ENCODE results near the gene BAX. TPM values are rescaled to one million over a fixed set of nuclear protein-coding genes. Genes with fewer than 3 reads are reported as not detected.
A peak's percentile ranks its signal among the peaks of the same experiment; 100 is the strongest.

The BAX gene
- total RNA-seq, 1 donor, result 85.9 TPM

DNA sequence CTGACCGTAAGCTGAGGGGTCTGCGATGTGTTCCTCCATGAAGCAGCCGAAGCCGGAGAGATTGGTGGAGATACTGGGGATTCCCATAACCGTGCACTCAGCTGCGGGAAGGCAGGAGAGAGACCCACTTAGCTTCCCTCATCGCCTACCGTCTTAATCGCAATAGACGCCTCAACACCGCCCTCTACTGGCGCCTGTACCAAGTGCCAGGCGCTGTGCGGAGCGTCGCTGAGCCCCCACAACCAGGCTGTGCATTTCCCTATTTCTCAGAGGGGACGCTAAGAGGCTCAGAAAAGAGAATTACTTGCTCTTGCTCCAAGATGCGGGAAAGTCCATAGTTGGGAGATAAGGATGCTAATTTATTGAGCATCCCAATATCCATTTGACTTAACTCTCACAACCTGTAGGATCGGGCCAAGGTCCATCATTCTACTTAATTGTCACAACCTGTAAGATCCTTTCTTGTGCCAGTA is 16.3 kb downstream of the BAX start:
- H3K4me3 ChIP-seq (ENCODE audit: low read depth, low read length), result no peak overlapping the region
- DNase-seq (ENCODE audit: low read depth), result peak; percentile 84
- TF ChIP-seq, protein P1, sequence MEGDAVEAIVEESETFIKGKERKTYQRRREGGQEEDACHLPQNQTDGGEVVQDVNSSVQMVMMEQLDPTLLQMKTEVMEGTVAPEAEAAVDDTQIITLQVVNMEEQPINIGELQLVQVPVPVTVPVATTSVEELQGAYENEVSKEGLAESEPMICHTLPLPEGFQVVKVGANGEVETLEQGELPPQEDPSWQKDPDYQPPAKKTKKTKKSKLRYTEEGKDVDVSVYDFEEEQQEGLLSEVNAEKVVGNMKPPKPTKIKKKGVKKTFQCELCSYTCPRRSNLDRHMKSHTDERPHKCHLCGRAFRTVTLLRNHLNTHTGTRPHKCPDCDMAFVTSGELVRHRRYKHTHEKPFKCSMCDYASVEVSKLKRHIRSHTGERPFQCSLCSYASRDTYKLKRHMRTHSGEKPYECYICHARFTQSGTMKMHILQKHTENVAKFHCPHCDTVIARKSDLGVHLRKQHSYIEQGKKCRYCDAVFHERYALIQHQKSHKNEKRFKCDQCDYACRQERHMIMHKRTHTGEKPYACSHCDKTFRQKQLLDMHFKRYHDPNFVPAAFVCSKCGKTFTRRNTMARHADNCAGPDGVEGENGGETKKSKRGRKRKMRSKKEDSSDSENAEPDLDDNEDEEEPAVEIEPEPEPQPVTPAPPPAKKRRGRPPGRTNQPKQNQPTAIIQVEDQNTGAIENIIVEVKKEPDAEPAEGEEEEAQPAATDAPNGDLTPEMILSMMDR (IDR thresholded peaks at IDR 0.05; ENCODE audit: insufficient read depth, low read depth, low read length), result peak; percentile 94

DNA sequence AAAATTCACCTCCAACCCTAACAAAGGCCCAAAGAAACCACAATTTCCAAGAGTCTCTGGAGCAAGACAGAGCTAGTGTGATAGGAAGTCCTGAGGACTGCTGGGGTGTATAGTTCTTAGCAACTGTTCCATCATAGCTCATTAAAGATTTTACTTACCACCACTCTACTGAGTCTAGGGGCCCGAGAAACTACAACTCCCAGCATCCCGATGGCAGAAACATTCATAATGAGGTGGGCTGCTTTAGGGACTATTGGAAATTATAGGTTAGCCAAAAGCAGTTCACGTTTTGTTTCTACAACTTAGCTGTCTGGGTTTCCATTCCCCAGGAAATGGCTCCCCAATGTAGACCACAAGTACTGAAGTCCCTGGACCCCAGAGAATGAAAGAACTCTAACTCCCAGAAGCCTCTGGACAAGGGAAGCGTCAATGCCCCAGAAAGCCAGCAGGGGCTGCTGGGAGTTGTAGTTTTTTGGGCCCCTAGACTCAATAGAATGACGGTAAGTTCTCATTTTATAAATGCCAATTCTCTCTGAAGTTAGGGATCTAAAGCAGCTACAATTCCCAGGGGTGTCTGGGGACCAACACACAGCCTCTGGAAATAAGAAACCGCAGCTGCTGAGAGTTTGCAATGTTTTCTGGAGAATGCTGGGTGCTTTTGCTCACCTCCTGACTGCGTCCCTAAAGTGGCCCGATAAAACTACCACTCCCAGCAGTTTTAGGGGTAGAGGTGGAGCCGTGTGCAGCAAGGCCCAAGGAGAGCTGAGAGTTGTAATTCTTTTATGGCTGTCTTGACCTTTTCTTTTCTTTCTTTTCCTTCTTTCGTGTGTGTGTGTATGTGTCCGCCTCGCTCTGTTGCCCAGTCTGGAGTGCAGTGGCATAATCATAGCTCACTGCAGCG is 21.5 kb downstream of the BAX start:
- TF ChIP-seq, protein P1 (IDR thresholded peaks at IDR 0.05; ENCODE audit: insufficient read depth, low read depth, low read length), result peak; percentile 18
- H3K4me3 ChIP-seq (ENCODE audit: low read depth, low read length), result no peak overlapping the region
- no peak for DNase-seq (ENCODE audit: low read depth)

DNA sequence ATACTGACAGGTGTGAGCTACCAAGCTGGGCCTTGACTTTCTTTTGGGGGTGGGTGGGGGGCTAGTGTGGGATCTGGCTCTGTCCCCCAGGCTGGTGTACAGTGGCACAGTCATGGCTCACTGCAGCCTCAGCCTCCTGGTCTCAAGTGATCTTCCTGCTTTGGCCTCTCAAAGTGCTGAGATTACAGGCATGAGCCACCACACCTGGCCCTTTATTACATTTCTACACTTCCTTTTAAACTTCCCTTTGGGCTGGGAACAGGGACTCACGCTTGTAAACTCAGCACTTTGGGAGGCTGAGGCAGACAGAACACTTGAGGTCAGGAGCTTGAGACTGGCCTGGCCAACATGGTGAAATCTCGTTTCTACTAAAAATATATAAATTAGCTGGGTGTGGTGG is 22.4 kb downstream of the BAX start:
- TF ChIP-seq, protein P1 (IDR thresholded peaks at IDR 0.05; ENCODE audit: insufficient read depth, low read depth, low read length), result no peak
- no peak overlapping the region for H3K4me3 ChIP-seq (ENCODE audit: low read depth, low read length)
- DNase-seq (ENCODE audit: low read depth), result no peak

DNA sequence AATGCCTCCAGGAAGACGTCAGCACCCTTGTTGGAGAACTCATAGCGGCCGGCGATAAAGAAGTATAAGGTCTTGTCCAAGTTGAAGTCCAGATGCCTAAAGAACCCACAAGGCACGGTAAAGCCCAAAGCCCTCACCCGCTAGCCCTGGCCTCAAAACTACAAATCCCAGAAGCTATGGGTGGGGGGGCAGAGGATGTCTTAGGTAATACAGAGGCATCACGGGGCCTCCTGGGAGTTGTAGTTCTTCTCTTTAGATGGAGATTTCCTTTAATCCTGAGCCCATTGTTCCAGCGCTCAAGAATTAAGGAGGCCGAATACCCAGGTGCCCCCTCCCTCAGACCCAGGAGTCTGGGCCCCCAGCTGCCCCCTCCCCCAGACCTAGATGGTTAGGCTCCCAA is 27.6 kb downstream of the BAX start:
- no peak for DNase-seq (ENCODE audit: low read depth)
- no peak overlapping the region for H3K4me3 ChIP-seq (ENCODE audit: low read depth, low read length)
- TF ChIP-seq, protein P1 (IDR thresholded peaks at IDR 0.05; ENCODE audit: insufficient read depth, low read depth, low read length), result no peak

DNA sequence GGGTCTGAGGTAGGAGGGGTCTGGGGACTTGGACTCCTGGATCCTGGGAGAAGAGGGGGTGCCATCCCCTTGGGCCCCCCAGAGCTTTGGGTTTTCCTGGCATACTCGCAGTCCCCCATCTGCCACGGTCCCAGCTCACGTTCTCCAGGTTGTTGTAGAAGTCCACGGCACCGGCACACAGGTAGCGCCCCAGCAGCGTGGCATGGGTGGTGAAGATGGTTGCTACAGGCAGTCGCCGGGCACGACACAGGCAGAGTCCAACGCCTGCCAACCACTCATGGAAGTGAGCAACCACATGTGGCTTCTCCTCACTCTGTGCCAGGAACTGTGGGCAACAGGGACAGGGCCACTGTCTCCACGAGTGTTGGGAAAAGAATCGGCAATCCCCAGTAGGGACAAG is 31.0 kb downstream of the BAX start:
- no peak for DNase-seq (ENCODE audit: low read depth)
- no peak overlapping the region for H3K4me3 ChIP-seq (ENCODE audit: low read depth, low read length)
- TF ChIP-seq, protein P1 (IDR thresholded peaks at IDR 0.05; ENCODE audit: insufficient read depth, low read depth, low read length), result no peak

DNA sequence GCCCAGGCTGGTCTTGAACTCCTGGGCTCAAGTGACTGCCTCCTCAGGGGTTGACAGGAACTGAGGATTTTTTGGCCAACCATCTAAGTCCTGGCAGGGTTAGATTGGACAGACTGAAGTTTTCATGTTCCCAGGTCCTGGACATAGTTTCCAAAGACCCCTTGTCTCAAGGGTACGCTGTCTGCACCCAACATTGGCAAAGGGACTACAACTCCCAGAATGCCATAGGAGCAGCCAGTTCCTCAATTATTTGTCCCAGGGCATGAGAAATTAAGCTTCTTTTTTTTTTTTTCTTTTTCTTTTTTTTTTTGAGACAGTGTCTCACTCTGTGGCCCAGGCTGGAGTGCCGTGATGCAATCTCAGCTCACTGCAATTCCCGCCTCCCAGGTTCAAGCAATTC is 31.5 kb downstream of the BAX start:
- no peak overlapping the region for H3K4me3 ChIP-seq (ENCODE audit: low read depth, low read length)
- DNase-seq (ENCODE audit: low read depth), result no peak
- TF ChIP-seq, protein P1 (IDR thresholded peaks at IDR 0.05; ENCODE audit: insufficient read depth, low read depth, low read length), result no peak

Measured in fibroblast of villous mesenchyme (primary cell).